K562 (cell line): Measurements from ENCODE around the gene GMDS.

Source experiments
- CTCF ChIP-seq, 3 experiments: IDR thresholded peaks in 2 of 3; conservative IDR thresholded peaks in 1 of 3; 2 replicates each; pipeline ENCODE4 v1.5.1; 2011 to 2012; ENCODE audit warnings: low read length in 3 of 3, mild to moderate bottlenecking in 3 of 3, control low read depth in 2 of 3, improper control_type of control experiment in 1 of 3, inconsistent platforms in 1 of 3, low read depth in 1 of 3, mixed read lengths in 1 of 3, moderate library complexity in 1 of 3; ENCODE audit not compliant: insufficient read depth in 2 of 3
- ILF3 ChIP-seq: fragments of 450-650 bp; IDR thresholded peaks from 2 replicates; pipeline ENCODE4 v1.6.1; 2018; ENCODE audit warnings: antibody characterized with exemption, mild to moderate bottlenecking, moderate library complexity, borderline replicate concordance
- POLR2AphosphoS2 ChIP-seq: IDR thresholded peaks from 2 replicates; pipeline ENCODE4 v1.6.1; 2012; ENCODE audit warnings: low read length, improper control_type of control experiment
- SPI1 ChIP-seq: IDR thresholded peaks from 2 replicates; pipeline ENCODE4 v1.6.1; 2011; ENCODE audit warnings: low read depth, low read length, control low read depth, borderline replicate concordance

- TF ChIP-seq SPI1 (no peak), POLR2AphosphoS2 (no peak), ILF3 (no peak), CTCF (IDR thresholded peaks at IDR 0.05 in 2 of 3, conservative IDR thresholded peaks at IDR 0.05 in 1 of 3; ENCODE audit: insufficient read depth in 2 of 3, low read depth in 1 of 3, low read length in 3 of 3) (no peak)
These were observed 540.2 kb downstream of the GMDS start for GRCh38 chr6:1705183-1705582.
